CD4-positive, alpha-beta memory T cell (primary cell): ENCODE measurements around the gene SASH3. TPM values are rescaled to one million over a fixed set of nuclear protein-coding genes. Genes with fewer than 3 reads are reported as not detected.

Experiments used
- CTCF ChIA-PET: fragments of 350-600 bp; sonication (Branson Sonifier 250); formaldehyde crosslinking; loops from one replicate; lab custom pipeline; 2021; ENCODE audit warnings: inconsistent platforms; ENCODE audit not compliant: partially characterized antibody; lab: Charles Lee
- POLR2A ChIA-PET: fragments of 350-600 bp; sonication (Branson Sonifier 250); formaldehyde crosslinking; loops from one replicate; lab custom pipeline; 2021; ENCODE audit not compliant: partially characterized antibody; lab: Charles Lee
- DNase-seq, 5 donors: peaks; one replicate each; pipeline versions ENCODE4 v3.0.0 to v3.0.0-alpha.2; 2020 to 2022; ENCODE audit warnings: mixed read lengths in 1 of 5
- H3K27ac ChIP-seq: one replicate; pipeline ENCODE4 v1.7.0; 2013; ENCODE audit warnings: low read depth, low read length
- H3K27me3 ChIP-seq: 2 replicates; pipeline ENCODE4 v1.7.0; 2013; ENCODE audit warnings: mild to moderate bottlenecking, low read length, moderate library complexity; ENCODE audit not compliant: insufficient read depth
- H3K36me3 ChIP-seq: 2 replicates; pipeline ENCODE4 v1.7.0; 2013; ENCODE audit warnings: mild to moderate bottlenecking, low read length, moderate library complexity; ENCODE audit not compliant: insufficient read depth
- H3K4me1 ChIP-seq: 2 replicates; pipeline ENCODE4 v1.7.0; 2013; ENCODE audit warnings: mild to moderate bottlenecking, low read length, moderate library complexity; ENCODE audit not compliant: insufficient read depth
- H3K4me3 ChIP-seq, 2 donors: one replicate each; pipeline ENCODE4 v1.7.0; 2013; ENCODE audit warnings: low read length in 2 of 2, mild to moderate bottlenecking in 1 of 2
- H3K9me3 ChIP-seq, 2 donors: one replicate each; pipeline ENCODE4 v1.7.0; 2013; ENCODE audit warnings: low read length in 2 of 2, control low read depth in 1 of 2; ENCODE audit not compliant: control insufficient read depth in 1 of 2
- H3K27ac Mint-ChIP-seq, 7 donors: one replicate each; pipeline ENCODE4 v1.8.0; 2020 to 2021; ENCODE audit warnings: mixed read lengths in 7 of 7, mild to moderate bottlenecking in 6 of 7, inconsistent platforms in 3 of 7, moderate library complexity in 3 of 7
- H3K27me3 Mint-ChIP-seq, 2 donors: one replicate each; pipeline ENCODE4 v1.8.0; 2020 to 2021; ENCODE audit warnings: mixed read lengths in 2 of 2
- H3K36me3 Mint-ChIP-seq, 2 donors: one replicate each; pipeline ENCODE4 v1.8.0; 2020 to 2021; ENCODE audit warnings: mixed read lengths in 2 of 2, inconsistent platforms in 1 of 2, mild to moderate bottlenecking in 1 of 2
- H3K4me1 Mint-ChIP-seq, 4 donors: one replicate each; pipeline ENCODE4 v1.8.0; 2020 to 2021; ENCODE audit warnings: mixed read lengths in 4 of 4, mild to moderate bottlenecking in 1 of 4
- H3K4me3 Mint-ChIP-seq, 8 donors: one replicate each; pipeline ENCODE4 v1.8.0; 2020 to 2021; ENCODE audit warnings: mixed read lengths in 8 of 8, mild to moderate bottlenecking in 7 of 8, moderate library complexity in 6 of 8, inconsistent platforms in 3 of 8
- H3K9me3 Mint-ChIP-seq, 8 donors: one replicate each; pipeline ENCODE4 v1.8.0; 2020 to 2021; ENCODE audit warnings: mixed read lengths in 8 of 8, mild to moderate bottlenecking in 5 of 8, inconsistent platforms in 3 of 8, moderate library complexity in 1 of 8
- intact Hi-C: fragments of 100-400 bp; cut with micrococcal nuclease; formaldehyde crosslinking; loops from one replicate; pipeline ENCODE4 v1.15.1; 2023
- polyA plus RNA-seq, 2 donors: library from polyadenylated mRNA; unstranded; fragments of 300-500 nt; fragmentation: Illumina TruSeq; gene quantifications; one replicate each; pipeline ENCODE4 v1.2.3, GENCODE V29; 2021
- total RNA-seq, 2 experiments: library from RNA; stranded (reverse); gene quantifications; one replicate each; pipeline ENCODE4 v1.2.3, GENCODE V29; 2021

Gene SASH3
- total and polyA plus RNA-seq, 4 experiments from 2014 or later = 83.3 to 211 (median 150) TPM

DNA sequence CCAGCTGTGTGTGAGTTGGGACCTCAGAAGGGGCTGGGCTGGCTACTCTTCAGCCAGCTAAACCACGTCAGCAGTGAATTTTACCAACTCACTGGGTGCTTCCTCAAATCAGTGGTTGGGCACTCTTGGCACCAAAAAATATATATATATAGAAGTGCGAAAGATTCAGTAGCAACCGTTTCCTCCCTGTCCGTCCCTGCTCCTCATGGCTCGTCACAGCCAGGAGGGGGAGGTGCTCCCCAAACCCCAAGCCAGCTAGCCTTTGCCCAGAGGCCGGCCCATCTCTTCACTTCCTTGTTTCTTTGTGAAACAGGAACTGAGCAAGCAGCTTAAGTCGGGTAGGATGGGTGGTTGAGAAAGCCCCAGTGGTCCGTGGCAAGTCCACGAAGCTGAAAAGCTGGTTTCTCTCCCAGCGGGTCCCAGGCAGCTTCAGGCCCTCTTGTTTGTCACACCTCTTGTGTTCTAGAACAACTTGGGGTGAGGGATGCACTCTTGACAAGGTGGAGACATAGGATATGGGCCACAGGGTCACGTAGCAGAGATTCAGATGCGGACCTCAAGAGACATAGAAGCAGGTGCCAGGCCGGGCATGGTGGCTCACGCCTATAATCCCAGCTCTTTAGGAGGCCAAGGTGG lies 6.8 kb upstream of the SASH3 start:
- Histone ChIP-seq H3K27ac (peak overlapping the region; percentile 26), H3K4me3 (no peak overlapping the region), H3K36me3 (no peaks in the 10 kb centered on the region), H3K9me3 (no peaks in the 10 kb centered on the region), H3K27me3 (no peaks in the 10 kb centered on the region), H3K4me1 (peaks cover 92% of the 10 kb centered on the region)
- Mint-ChIP-seq H3K36me3 (no peaks in the 10 kb centered on the region), H3K9me3 (no peaks in the 10 kb centered on the region), H3K4me1 (peaks cover 45 to 92% (median 69%) of the 10 kb centered on the region in 4 donors), H3K27me3 (no peaks in the 10 kb centered on the region), H3K27ac (peak overlapping the region; percentile 86 to 96 (median 94)), H3K4me3 (peak overlapping the region in 7 of 8 donors; percentile 59 to 84 (median 72))
- peak in 2 of 5 donors; percentile 31 to 69 for DNase-seq
- CTCF ChIA-PET = interaction anchor here (0.6 to 4.1 kb wide), 6 partner anchors 8 to 50 kb away, joined by 3 to 30 read pairs (median 8); partner anchors contain the start of gene SASH3
- intact Hi-C loops = no loop called here
- POLR2A ChIA-PET = interaction anchor here (1.0 to 39.3 kb wide), 3 partner anchors 5 to 26 kb away, joined by 3 to 1390 read pairs (median 1390); partner anchors contain the start of gene SASH3

- H3K9me3 Mint-ChIP-seq = no peaks in the 10 kb centered on the region
Observed at GRCh38 chrX:129773649-129774458, 5.9 kb upstream of the SASH3 start.

DNA sequence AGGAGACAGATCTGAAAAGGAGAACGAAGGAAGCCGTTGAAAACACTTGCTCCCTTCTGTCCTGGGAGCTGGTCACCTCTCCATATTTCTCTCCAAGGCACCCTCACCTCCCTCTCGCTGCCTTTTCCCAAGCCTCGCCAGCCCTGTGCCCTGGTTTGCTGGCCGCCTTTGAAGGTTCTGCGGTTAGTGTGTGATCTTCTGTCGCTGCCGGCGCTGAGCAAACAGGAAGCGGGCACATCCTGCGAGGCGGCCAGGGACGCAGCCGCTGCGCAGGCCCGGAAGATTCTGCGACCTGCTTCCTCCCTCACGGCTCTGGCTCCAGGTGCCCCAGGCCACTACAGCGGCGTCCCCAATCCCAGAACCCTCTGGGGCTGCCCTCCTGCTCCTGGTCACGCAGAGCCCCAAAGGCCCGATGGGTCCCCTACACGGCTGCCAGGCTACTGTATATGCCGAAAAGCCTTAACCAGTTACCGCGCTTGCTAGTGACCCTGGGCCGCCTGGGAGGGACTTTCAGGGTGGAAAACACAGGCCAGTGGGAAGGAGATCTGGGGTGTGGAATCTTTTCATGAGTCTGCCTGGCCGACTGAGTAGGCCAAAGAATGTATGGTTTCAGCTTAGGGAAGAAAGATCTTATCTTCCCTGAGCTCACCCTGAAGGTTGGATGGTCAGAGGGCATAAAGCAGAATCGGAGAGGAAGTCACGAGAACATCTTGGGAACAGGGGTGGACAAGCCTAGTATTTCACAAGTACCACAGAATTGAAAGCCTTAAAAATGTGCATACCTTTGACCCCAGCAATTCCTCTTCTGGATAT lies 2.3 kb upstream of the SASH3 start:
- intact Hi-C loops = loop anchor here (1.0 kb wide), 1 partner anchor 8 kb away; no protein-coding TSS in a partner anchor
- POLR2A ChIA-PET = interaction anchor here (0.8 to 39.3 kb wide), 6 partner anchors 8 to 176 kb away, joined by 3 to 1390 read pairs (median 12); partner anchors contain the start of genes SASH3 and UTP14A

More at GRCh38 chrX:129773649-129774458, 5.9 kb upstream of the SASH3 start:
- Histone ChIP-seq H3K9me3 (no peaks in the 10 kb centered on the region), H3K27me3 (no peaks in the 10 kb centered on the region), H3K27ac (peak overlapping the region; percentile 26), H3K4me1 (peaks cover 92% of the 10 kb centered on the region), H3K4me3 (no peak overlapping the region), H3K36me3 (no peaks in the 10 kb centered on the region)
- H3K4me3 Mint-ChIP-seq = peak overlapping the region in 7 of 8 donors; percentile 2 to 83 (median 41)
- peak overlapping the region; percentile 50 to 96 (median 86) for H3K27ac Mint-ChIP-seq
- intact Hi-C loops = no loop called here
- CTCF ChIA-PET = interaction anchor here (1.6 to 4.1 kb wide), 4 partner anchors 7 to 49 kb away, joined by 4 to 30 read pairs (median 11); partner anchors contain the start of gene SASH3
- POLR2A ChIA-PET = interaction anchor here (1.0 to 39.3 kb wide), 3 partner anchors 6 to 27 kb away, joined by 3 to 1390 read pairs (median 1390); partner anchors contain the start of gene SASH3
- peaks cover 42 to 90% (median 65%) of the 10 kb centered on the region in 4 donors for H3K4me1 Mint-ChIP-seq
- peak in 1 of 5 donors; percentile 58 for DNase-seq
- no peaks in the 10 kb centered on the region for H3K27me3 Mint-ChIP-seq
- no peaks in the 10 kb centered on the region for H3K36me3 Mint-ChIP-seq

GRCh38 chrX:129779086-129779672 lies 570 bp upstream of the SASH3 start:
- Mint-ChIP-seq H3K27ac (peak overlapping the region; percentile 86 to 95 (median 92)), H3K27me3 (no peaks in the 10 kb centered on the region), H3K36me3 (peaks cover 18 to 35% of the 10 kb centered on the region in 2 donors), H3K4me1 (peaks cover 35 to 87% (median 64%) of the 10 kb centered on the region in 4 donors), H3K4me3 (peak overlapping the region; percentile 81 to 97 (median 88)), H3K9me3 (no peaks in the 10 kb centered on the region)
- ChIA-PET POLR2A (interaction anchor here (0.6 to 39.3 kb wide), 10 partner anchors 6 to 457 kb away, joined by 3 to 1390 read pairs (median 4); partner anchors contain the start of gene SASH3), CTCF (interaction anchor here (0.9 to 5.2 kb wide), 6 partner anchors 7 to 54 kb away, joined by 5 to 30 read pairs (median 16); no protein-coding TSS in a partner anchor)
- H3K4me1 ChIP-seq = peaks cover 70% of the 10 kb centered on the region
- H3K36me3 ChIP-seq = peaks cover 12% of the 10 kb centered on the region
- peak overlapping the region; percentile 75 to 86 for H3K4me3 ChIP-seq
- DNase-seq = no peak
- H3K27me3 ChIP-seq = no peaks in the 10 kb centered on the region
- H3K9me3 ChIP-seq = no peaks in the 10 kb centered on the region
- H3K27ac ChIP-seq = peak overlapping the region; percentile 62
- intact Hi-C loops = no loop called here

More for the DNA sequence above, 2.3 kb upstream of the SASH3 start:
- Histone ChIP-seq H3K9me3 (no peaks in the 10 kb centered on the region), H3K4me3 (peak overlapping the region in 1 of 2 donors; percentile 59), H3K36me3 (no peaks in the 10 kb centered on the region), H3K27ac (peak overlapping the region; percentile 62), H3K4me1 (peaks cover 70% of the 10 kb centered on the region), H3K27me3 (no peaks in the 10 kb centered on the region)
- Mint-ChIP-seq H3K4me1 (peaks cover 37 to 86% (median 63%) of the 10 kb centered on the region in 4 donors), H3K9me3 (no peaks in the 10 kb centered on the region), H3K36me3 (peaks cover 4 to 20% of the 10 kb centered on the region in 2 donors), H3K4me3 (peak overlapping the region; percentile 80 to 90 (median 84)), H3K27ac (peak overlapping the region; percentile 86 to 97 (median 93)), H3K27me3 (no peaks in the 10 kb centered on the region)
- CTCF ChIA-PET = interaction anchor here (1.2 to 4.4 kb wide), 9 partner anchors 9 to 52 kb away, joined by 3 to 21 read pairs (median 5); no protein-coding TSS in a partner anchor
- DNase-seq = peak; percentile 74 to 82 (median 80)

DNA sequence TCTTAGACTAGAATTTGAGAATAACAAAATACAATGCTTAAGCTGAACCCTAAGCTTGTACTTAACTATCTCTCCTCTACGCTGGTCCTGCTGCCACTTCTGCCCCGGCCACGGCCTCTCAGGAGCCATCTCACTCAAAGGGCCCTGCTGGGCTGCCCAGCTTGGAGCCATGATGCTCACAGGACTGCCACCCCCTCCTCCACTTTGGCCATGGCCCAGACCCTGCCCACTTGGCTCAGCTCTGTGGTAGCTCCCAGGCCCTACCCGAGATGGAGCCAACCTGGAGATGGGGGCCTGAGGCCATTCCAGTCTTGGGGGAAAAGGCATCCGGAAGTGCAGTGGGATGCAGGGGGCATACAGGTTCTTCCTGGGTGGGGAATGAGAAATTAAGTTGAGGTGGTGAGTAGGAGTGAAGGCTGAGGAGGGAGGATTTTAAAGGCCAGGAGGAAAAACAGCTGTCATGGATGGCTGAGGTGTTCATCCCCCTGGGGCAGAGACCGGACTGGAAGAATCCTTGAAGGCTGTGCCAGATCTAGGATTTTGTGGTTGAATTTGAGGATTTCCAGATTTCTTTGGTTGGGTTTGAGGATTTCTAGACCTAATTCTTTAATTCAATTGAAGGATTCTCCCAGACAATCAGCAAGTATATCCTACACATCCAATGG lies 824 bp downstream of the SASH3 start:
- POLR2A ChIA-PET = interaction anchor here (1.0 to 39.3 kb wide), 10 partner anchors 5 to 125 kb away, joined by 3 to 1390 read pairs (median 6); partner anchors contain the start of genes SASH3 and UTP14A
- H3K27me3 Mint-ChIP-seq = no peaks in the 10 kb centered on the region
- Histone ChIP-seq H3K36me3 (peaks cover 16% of the 10 kb centered on the region), H3K27ac (peak overlapping the region; percentile 62), H3K9me3 (no peaks in the 10 kb centered on the region), H3K27me3 (no peaks in the 10 kb centered on the region), H3K4me3 (peak overlapping the region; percentile 75 to 86), H3K4me1 (peaks cover 68% of the 10 kb centered on the region)
- H3K4me1 Mint-ChIP-seq = peaks cover 37 to 86% (median 63%) of the 10 kb centered on the region in 4 donors
- peak overlapping the region; percentile 82 to 95 (median 92) for H3K27ac Mint-ChIP-seq
- CTCF ChIA-PET = interaction anchor here (0.6 to 5.2 kb wide), 8 partner anchors 9 to 309 kb away, joined by 3 to 30 read pairs (median 16); no protein-coding TSS in a partner anchor
- DNase-seq = no peak
- intact Hi-C loops = loop anchor here (1.0 to 5.0 kb wide), 4 partner anchors 18 to 43 kb away; partner anchors contain the start of gene XPNPEP2
- H3K36me3 Mint-ChIP-seq = peaks cover 28 to 46% of the 10 kb centered on the region in 2 donors
- peak overlapping the region; percentile 81 to 97 (median 88) for H3K4me3 Mint-ChIP-seq
- no peaks in the 10 kb centered on the region for H3K9me3 Mint-ChIP-seq
